ENCODE results near the gene DEFB108B. TPM values are rescaled to one million over a fixed set of nuclear protein-coding genes. Genes with fewer than 3 reads are reported as not detected.
"Not testable (repeated sequence)": the region's sequence is repeated elsewhere in the genome, so short reads cannot be mapped to it uniquely, and the experiment has no call there.

DEFB108B gene
- total and polyA plus RNA-seq, 2 experiments from 2014 or later, result not detected

DNA sequence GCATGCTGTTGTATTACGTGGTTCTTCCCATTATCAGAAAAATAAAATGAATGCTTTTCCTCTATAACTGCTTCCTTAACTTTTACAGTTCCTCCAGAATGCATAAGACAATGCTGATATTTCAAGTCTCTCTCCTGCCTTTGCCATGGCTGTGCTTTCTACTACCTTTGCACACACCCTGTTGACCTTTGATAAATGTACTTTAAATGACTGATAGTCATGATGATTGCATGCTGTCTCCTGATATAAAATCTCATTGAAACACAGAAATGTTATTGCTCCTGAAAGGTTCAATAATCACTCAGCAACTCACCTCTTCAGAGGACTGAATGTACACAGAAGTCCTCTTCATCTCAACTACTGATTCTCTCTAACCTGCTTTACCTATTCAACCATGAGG lies 45.1 kb downstream of the DEFB108B start, which contains the start of gene DEFB131B:
DEFB131B (plus strand) TSS at position 395 of the 400 bp plus-strand sequence; CDS start at position 395, 0 bp downstream.
- H3K4me1 ChIP-seq (ENCODE audit: insufficient read depth); H3K27me3 ChIP-seq (ENCODE audit: insufficient read depth); H3F3A ChIP-seq (replicated peaks; ENCODE audit: low read depth); H3K4me2 ChIP-seq; ATAC-seq; H3K9me2 ChIP-seq (ENCODE audit: insufficient read depth); H2AFZ ChIP-seq; H3K36me3 ChIP-seq (ENCODE audit: insufficient read depth); H3K4me3 ChIP-seq; H3K27ac ChIP-seq (ENCODE audit: low read depth); H3K9me3 Mint-ChIP-seq; DNase-seq (ENCODE audit: low spot score); H3K36me3 Mint-ChIP-seq (ENCODE audit: low read depth); H3K4me3 Mint-ChIP-seq; H3K79me2 ChIP-seq (replicated peaks; ENCODE audit: insufficient read depth); H3K27me3 Mint-ChIP-seq (ENCODE audit: insufficient read depth, low read depth, poor library complexity); H3K4me1 Mint-ChIP-seq; H3K27ac Mint-ChIP-seq; H4K20me1 ChIP-seq (replicated peaks; ENCODE audit: insufficient read depth): not testable (repeated sequence)

DNA sequence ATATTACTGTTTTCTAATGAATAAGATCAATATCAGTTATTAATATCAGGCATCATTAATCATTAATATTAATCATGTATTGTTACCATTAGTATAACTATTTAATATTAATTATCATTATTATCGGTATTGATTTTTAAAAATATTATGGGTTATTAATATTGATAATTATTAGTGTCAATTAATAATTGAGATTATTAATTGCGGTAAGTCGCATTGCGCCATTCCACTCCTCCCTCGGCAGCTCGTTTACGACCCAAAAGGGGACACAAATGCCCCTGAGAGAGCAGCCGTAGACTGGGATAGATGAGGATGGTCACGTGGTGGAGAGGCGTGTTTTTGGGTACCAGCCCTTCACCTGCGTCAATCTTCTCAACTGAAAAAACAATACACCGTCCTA lies 52.8 kb downstream of the DEFB108B start:
- H3K27me3 Mint-ChIP-seq (ENCODE audit: insufficient read depth, low read depth, poor library complexity); H3K36me3 ChIP-seq (ENCODE audit: insufficient read depth); H3K4me3 ChIP-seq; H3K9me2 ChIP-seq (ENCODE audit: insufficient read depth); DNase-seq (ENCODE audit: low spot score); H3K27me3 ChIP-seq (ENCODE audit: insufficient read depth); H3F3A ChIP-seq (replicated peaks; ENCODE audit: low read depth); H3K4me1 ChIP-seq (ENCODE audit: insufficient read depth); H3K36me3 Mint-ChIP-seq (ENCODE audit: low read depth); ATAC-seq; H3K27ac ChIP-seq (ENCODE audit: low read depth); H2AFZ ChIP-seq; H3K4me3 Mint-ChIP-seq; H4K20me1 ChIP-seq (replicated peaks; ENCODE audit: insufficient read depth); H3K79me2 ChIP-seq (replicated peaks; ENCODE audit: insufficient read depth); H3K9me3 Mint-ChIP-seq; H3K27ac Mint-ChIP-seq; H3K4me2 ChIP-seq: not testable (repeated sequence)
- peaks cover 15% of the 10 kb centered on the region; the same call in 2 of the 3 replicates for H3K4me1 Mint-ChIP-seq

Small RNAs within 50 kb of the gene (small RNA-seq; reads per million reads assigned to genes)
- gene RNA5SP342 (ENCODE audit: low replicate concordance), result not detected

Other genes with a start within 250 kb of the DEFB108B start
- not detected in 2 replicates for gene DEFB131B, start 45.3 kb downstream of the DEFB108B start, total RNA-seq (2014; rRNA removed; shearing (Covaris generic))
- gene DEFB131B, start 45.3 kb downstream of the DEFB108B start, polyA plus RNA-seq (2016; fragmentation: Nextera tagmentation; extraction: Ambion mirVana), result not detected in 2 replicates
- 13.0 and 19.5 TPM in 2 replicates for gene XNDC1N, start 95.4 kb downstream of the DEFB108B start, total RNA-seq (2014; rRNA removed; shearing (Covaris generic))
- 9.0 and 11.0 TPM in 2 replicates for gene XNDC1N, start 95.4 kb downstream of the DEFB108B start, polyA plus RNA-seq (2016; fragmentation: Nextera tagmentation; extraction: Ambion mirVana)
- gene RNF121, start 95.8 kb downstream of the DEFB108B start, total RNA-seq (2014; rRNA removed; shearing (Covaris generic)), result 37.7 and 57.1 TPM in 2 replicates
- gene RNF121, start 95.8 kb downstream of the DEFB108B start, polyA plus RNA-seq (2016; fragmentation: Nextera tagmentation; extraction: Ambion mirVana), result 7.8 and 8.7 TPM in 2 replicates
- 5.2 and 11.2 TPM in 2 replicates for gene IL18BP, start 165.7 kb downstream of the DEFB108B start, total RNA-seq (2014; rRNA removed; shearing (Covaris generic))
- gene IL18BP, start 165.7 kb downstream of the DEFB108B start, polyA plus RNA-seq (2016; fragmentation: Nextera tagmentation; extraction: Ambion mirVana), result 3.7 and 3.8 TPM in 2 replicates
- gene NUMA1, start 247.3 kb downstream of the DEFB108B start, total RNA-seq (2014; rRNA removed; shearing (Covaris generic)), result 90.5 and 104 TPM in 2 replicates
- 30.4 and 33.2 TPM in 2 replicates for gene NUMA1, start 247.3 kb downstream of the DEFB108B start, polyA plus RNA-seq (2016; fragmentation: Nextera tagmentation; extraction: Ambion mirVana)
- 3.6 and 4.3 TPM in 2 replicates for gene LRRC51, start 247.7 kb downstream of the DEFB108B start, total RNA-seq (2014; rRNA removed; shearing (Covaris generic))
- gene LRRC51, start 247.7 kb downstream of the DEFB108B start, polyA plus RNA-seq (2016; fragmentation: Nextera tagmentation; extraction: Ambion mirVana), result 4.2 and 4.8 TPM in 2 replicates

Data from GM23338 (cell line).